HG02938 (cell line): ENCODE measurements around the gene SNX30.

ENCODE experiments used
- ATAC-seq: cut with Tn5 transposase; IDR thresholded peaks from one replicate; pipeline ENCODE4 v1.9.1; 2021; ENCODE audit warnings: mild to moderate bottlenecking, moderate library complexity; ENCODE audit not compliant: unreplicated experiment

SNX30 gene

DNA sequence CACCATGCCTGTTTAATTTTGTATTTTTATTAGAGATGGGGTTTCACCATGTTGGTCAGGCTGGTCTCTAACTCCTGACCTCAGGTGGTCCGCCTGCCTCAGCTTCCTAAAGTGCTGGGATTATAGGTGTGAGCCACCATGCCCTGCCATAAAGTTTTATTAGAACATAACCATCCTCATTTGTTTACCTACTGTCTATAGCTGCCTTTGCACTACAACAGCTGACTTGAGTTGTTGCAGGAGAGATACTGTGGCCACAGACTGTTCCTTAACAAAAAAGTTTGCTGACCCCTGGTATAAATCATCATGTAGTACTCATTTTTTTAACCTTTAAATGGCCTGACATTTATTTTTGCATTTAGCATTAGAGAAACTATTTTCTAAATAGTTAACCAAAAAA lies 31.7 kb downstream of the SNX30 start:
- no peak for ATAC-seq

DNA sequence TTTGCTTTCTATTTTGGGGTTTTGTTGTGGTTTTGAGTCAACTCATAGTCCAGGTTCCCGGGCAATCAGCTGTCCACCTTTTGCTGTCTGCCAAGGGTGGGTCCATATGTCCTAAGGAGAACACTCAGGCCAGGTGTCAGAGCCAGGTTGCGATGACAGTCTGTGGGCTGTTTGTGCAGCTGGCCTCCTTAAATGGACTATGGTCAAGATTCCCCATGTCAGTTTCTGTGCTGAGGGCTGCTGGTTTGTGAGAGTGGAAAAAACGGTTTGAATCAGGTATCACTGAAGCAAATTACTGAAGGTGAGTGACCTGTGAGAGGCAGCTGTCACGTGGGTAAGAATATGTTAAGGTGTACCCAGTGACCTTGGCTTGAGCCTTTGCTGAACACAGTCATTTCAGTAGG lies 33.0 kb downstream of the SNX30 start:
- ATAC-seq = no peak

DNA sequence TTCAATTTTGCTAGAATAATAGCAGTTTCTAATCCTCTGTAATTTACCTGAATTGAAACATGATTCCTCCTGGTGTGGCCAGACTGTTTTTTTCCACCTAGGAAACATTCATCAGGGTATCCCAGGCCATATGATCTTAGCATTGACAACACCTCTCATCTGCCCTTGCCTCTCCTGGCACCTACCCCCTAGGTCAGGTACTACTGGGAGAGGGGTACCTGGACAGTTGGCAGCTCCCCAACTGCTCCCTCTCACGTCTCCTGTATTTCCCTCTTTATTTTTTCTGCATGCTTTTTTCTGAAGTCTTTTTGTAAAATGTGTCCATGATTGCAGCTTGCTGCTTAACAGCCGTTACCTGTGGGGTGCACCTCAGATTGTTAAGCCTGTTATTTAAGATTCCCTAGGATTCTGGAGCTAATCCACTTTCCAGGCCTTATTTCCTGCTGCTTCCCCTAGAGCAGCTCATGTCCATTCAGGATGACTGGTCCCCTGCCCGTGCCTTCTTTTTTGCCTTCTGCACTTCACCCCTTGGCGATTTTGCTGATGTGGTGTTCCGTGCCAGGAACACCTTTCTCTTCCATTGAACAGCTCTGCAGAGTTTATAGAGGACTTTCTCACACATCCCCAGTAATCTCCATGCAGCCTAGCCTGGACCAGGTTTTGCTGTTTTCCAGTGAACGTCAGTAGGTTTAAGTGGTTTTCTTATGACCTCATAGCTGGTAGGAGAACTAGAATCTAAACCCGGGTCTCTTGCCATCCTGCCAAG lies 33.6 kb downstream of the SNX30 start:
- no peak for ATAC-seq

DNA sequence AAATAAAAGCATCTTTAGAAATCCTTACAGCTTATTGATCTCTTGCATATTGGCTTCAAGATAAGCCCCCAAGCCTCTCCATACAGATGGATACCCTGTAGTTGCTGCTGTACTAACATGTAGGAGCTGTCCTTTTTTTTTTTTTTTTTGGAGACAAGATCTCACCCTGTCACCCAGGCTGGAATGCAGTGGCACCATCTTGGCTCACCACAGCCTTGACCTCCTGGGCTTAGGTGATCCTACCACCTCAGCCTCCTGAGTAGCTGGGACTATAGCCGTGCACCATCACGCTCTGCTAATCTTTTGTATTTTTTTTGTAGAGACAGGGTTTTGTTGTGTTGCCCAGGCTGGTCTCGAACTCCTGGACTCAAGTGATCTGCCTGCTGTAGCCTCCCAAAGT lies 35.4 kb downstream of the SNX30 start:
- ATAC-seq = no peak

DNA sequence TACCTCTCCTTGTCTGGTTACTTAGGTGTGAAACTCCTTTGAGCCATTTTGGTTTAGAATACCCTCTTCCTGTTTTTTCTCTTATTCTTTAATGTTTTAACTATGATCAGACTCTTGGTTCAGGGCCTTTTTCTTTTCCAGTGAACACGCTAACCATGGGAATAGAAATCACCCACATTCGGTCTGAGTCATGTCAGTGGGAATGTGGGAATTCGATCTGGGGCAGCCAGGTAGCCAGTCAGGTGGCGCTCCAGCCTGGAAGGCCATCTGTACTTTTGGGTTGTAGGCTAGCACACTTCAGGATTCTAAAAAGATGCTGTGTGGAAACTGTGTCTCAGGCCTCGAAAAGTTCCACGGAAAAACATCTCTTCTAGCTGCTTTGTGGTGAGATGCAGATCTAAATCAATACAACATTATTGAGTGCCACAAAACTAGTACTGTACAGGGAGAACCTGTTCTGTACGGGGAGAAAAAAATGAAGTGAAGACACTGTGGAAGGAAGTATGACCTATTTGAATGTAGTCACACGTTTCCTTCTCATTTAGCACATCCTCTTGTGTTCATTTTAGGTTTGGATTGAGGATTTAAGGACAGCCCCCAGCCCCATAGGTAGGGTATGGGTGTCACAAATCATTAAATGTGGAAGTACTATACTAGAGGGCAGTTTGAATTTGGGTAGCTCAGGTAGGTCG lies 36.4 kb downstream of the SNX30 start:
- ATAC-seq = no peak

DNA sequence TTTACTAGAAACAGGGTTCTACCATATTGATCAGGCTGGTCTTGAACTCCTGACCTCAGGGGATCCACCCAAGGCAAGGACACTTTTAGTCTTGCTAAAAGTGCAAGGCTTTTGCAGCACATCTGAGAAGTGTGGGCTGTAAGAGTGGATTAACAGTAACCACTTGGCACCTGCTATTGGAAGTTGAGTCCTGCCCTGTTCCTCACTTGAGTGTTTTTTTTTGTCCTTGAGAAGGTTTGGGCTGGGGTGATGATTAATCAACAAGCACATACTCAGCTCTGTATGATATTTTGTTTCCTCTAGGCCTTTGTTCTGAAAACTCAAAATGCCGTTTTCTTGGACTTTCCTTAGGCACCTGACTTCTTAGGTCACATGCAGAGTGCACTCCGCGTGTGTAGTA lies 37.4 kb downstream of the SNX30 start:
- ATAC-seq = no peak

DNA sequence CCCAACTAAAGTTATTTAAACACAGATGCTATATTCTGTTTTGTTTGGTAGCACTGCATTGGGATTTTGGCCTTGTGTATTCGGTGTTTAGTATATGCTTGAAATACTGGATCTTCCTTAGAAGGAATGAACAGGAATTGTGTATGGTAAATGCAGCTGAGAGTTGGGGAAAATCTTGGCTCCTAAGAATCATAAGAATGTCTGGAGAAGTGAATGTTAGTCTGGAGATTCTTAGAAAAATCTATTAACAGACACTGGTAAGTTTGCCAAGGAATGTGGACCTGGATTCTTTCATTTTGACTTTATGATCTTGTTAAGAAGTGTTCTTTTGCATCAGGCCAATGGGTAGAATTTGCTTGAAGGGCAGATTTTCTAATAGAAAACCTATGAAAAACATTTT lies 38.9 kb downstream of the SNX30 start:
- ATAC-seq = no peak

DNA sequence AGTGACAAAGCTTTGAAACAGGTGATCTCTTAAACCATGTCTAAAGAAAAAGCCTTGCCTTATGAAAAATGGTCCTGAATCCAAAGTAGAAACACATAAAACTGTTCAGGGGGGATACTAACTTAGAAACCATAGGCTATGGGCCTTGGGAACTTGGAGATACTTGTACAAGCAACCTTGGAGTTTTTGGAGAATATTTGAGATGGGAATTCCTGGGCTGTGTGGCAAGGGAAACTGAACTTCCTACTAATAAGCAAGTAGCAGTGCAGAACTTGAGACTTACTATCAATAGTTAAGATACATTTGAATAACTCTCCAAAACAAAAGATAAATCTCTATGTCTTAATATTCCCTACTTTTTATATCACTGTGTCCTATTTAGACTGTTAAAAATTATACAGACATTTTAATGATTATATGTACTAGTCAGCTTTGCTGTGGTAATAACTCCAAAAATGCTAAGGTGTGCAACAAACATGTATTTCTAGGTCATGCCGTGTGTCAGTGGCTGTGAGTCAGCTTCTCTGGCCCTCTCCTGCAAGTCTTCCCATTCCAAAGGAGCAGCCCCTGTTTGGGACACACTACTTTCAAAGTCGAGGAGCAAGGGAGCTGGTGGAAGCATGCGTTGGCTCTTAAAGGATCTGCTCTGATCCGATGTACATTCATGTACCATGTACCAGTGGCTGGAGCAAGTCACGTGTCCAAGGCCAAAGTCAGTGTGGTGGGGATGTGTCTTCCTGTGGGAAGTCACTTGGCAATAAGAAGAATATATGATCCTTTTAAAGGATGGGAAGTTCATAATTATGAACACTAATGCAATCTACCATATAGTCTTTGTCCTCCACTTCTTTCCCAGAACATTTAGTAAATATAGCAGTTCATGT lies 39.6 kb downstream of the SNX30 start:
- ATAC-seq = no peak

DNA sequence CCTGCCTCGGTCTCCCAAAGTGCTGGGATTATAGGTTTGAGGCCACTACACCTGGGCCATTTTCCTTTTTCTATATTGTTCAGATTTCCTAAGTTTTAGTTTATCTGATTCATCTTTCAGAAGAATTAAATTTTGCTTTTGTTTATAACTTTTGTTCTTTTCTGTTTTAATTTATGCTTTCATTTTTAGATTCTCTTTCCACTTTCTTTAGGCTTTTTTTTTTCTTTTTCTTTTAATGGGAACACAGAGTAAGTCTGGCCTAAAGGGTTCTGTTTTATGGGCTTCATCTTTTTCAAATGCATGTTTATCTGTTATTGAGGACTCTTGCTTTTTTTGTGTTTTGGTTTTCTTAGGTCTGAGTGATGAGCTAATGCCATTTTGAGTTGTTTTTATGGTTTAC lies 42.1 kb downstream of the SNX30 start:
- ATAC-seq = no peak

DNA sequence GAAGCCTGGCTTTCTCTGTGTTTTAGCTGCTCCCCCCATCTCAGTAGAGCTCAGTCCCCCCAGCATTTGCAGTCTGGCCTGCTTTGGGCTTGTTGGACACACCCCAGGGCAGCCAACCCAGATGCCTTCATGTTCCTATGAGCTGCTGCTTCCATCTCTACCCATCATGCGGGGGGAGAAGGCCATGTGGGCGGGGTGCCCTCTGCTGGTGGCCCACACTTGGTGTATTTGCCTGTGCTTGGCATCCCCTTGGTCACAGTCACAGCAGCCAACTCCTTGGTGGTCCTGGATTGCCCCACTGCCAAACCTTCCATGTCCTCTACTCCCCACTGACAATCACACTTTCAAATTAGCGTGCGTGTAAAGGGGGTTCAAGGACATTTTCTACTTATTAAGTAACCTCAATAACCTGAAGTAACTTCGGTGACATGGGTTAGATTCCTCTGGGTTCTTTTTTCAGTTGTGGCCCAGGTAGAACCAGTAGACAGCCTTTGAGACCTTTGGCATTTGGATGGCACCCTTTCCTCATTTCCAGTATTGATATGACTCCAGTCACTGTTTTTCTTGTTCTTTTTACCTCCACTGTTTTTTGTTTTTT lies 42.8 kb downstream of the SNX30 start:
- ATAC-seq = no peak

DNA sequence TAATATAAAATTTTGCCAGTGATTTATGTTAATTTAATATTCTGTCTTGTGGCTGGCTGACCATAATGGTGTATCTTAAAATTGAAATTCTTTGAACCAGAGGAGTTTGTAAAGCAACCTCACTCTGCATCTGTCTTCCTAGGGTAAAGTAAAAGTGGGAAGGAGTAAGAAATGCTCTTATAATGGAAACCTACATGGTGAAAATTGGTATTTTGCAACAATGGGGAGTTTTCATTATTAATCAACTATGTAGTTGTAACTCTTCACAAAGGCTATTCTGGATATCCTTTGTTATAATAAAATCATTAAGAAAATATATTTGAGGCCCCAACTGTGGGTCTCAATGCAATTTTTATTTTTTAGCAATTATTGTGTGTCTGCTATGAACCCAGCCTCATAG lies 44.2 kb downstream of the SNX30 start:
- no peak for ATAC-seq

DNA sequence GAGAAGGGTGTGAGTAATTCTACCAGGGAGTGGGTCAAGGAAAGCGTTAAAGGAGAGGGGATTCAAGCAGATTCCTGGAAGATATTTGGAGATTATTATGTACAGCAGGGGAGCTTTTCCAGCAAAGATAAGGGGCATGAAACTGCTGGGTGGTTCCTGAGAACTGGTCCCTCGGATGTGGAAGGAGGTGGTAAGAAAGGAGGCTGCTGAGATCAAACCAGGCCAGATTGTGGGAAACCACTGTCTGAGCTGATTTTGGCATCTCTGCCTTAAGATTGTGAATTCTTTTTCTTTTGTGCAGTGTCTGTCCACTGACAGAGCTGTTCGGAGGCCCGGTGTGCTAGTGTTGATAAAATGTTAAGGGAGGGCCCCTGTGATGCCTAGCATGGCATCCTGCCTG lies 45.4 kb downstream of the SNX30 start:
- ATAC-seq = no peak

DNA sequence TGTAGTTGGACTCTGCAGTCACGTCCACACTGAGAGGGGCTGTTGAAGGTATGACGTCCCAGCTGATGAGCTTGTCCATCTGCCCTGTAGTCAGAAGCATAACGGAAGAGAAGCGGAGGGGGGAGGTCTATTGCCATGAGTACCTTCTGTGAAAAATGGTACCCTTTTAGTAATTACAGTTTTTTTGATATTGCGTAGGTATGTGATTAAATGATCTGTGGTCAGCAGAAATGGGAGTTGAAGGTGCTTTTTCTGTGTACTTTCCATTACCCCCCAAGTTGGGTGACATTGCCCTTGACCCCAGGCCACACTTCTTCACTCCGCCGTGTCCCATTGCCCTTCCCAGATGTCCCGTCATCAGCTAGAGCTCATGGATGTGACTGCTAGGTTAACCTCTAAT lies 45.9 kb downstream of the SNX30 start:
- ATAC-seq = no peak

DNA sequence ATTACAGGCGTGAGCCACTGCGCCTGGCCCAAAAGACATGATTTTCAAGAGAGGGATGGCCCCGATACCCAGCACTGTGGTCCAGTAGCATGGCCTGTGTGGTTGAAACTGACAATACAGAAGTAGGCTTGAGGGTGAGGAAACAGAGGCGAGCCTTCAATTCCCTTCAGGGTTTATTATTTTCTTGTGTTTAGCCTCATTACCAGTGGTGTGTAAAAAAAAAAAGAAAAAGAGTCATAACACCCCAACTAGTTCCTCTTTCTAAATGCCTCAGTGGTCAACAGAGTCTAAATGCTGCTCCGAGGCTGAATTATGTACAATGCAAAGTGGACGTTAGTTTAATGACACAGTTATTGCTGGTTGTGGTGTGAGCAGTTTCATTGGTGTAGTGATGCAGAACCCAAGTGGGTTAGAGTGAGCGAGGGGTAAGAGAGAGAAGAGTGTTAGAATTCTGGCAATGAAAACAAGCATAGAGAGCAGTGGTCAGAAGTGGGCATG lies 58.8 kb downstream of the SNX30 start:
- ATAC-seq = peak; percentile 99

DNA sequence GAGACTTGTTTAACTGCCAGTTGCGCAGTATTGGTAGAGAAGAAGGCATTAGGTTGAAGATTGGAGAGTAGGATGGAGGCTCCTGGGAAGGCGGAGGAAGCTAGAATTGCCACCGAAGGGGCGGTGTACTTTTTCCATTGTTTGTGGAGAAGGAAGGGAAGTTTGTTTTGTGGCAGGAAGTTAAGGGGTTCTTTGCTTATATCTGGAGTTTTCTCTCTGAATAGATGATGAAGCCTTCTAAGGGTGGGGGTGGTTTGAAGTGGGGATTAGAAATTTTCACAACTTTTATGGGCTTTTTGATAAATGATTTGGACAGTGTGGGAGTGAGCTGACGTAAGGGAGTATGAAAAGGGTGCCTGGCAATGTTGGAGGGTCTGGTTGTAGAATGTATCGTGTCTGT lies 59.3 kb downstream of the SNX30 start:
- no peak for ATAC-seq

DNA sequence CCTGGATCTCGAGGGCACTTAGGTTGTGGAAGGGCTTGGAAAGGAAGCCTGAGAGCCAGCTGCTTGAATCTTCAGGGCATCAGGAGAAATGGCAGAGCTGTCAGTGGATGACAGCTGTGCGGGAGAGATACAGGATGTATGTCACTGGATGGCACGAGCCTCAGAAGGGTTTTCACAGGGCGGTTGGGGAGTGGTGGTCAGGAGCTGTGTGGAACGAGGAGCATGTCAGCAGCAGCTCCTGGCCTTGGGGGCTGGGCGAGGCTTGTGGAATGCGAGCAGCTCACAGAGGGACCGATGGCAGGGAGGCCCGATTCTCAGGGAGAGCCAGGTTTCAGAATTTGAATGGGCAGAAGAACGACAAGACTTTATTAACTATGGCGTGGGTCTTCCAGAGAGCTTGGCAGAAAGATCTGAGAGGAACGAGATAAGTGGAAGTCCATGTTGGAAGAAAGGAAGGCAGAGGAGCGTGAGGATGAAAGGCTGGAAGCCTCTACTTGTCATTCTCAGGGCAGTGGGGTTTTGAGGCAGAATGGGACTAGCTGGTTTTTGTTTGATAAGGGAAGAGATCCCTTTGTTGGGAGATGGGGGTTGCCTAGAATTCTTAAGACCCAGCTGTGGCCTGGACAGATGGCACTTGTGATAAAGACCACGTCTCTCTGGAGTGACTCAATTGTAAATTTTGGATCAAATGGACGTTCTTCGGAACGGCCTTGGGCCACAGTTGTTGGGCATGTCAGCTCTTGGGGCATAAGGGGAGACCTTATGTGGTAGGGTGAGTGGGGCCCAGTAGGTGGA lies 60.3 kb downstream of the SNX30 start:
- ATAC-seq = no peak

DNA sequence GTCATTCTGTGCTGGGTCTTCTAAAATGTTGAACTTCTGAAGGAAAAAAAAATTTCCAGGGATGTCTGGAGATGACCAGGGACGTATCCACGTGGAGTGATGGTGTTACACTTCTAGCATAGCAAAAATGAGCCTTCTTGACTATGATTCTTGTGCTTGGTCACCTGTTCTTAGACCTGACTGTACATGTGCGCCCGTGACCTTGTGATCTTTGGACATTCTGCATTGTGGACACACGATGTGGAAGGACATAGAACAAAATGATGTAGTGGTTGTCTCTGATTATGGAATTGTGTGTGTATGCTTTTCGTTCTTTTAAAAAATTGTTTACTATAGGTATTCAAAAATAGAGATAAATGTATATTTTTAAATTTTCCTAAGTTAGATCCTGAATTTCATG lies 61.0 kb downstream of the SNX30 start:
- no peak for ATAC-seq

DNA sequence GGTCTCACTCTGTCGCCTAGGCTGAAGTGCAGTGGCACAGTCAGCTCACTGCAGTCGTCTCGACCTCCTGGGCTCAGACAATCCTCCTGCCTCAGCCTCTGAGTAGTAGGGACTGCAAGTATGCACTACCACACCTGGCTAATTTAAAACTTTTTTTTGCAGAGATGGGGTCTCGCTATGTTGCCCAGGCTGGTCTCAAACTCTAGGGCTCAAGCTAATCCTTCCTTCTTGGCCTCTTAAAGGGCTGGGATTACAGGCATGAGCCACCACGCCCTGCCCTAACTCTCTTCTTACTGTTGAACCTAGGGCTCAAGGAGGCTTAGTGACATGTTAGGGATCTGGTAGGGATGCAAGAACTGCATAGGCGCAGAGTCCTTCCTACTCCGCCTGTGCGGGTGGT lies 65.3 kb downstream of the SNX30 start:
- no peak for ATAC-seq

DNA sequence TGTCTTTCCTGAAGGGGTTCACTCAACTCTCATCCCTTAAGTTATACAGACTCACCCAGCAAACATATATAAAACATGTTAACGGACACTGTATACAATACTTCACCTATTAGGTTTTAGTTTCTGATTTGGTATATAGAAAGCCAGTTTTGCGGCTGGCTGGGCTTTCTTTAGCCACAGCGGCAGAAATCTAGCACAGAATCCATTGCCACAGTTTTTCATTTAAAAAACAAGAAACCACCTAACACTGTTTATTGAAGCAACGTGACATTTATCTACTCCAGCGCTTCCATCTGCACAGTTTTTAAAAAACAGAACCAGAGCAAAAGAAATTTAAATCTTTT lies 67.3 kb downstream of the SNX30 start:
- ATAC-seq = peak; percentile 89
